Measurements from ENCODE around the gene TAF1B. TPM values are rescaled to one million over a fixed set of nuclear protein-coding genes. Genes with fewer than 3 reads are reported as not detected.

TAF1B gene
- total RNA-seq, 2 experiments from 2014 or later = 49.4 to 54.7 TPM

GRCh38 chr2:9951522-9952285 lies 108.4 kb downstream of the TAF1B start, which contains the start of gene GRHL1:
TSS of gene GRHL1 (plus strand) at chr2:9951693. CDS start at chr2:9951834, 141 bp downstream.
- peak; percentile 93 for DNase-seq
- ChIA-PET POLR2A (interaction anchor here (1.7 kb wide), 1 partner anchor 109 kb away, joined by 6 read pairs; the partner anchor contains the start of gene TAF1B), CTCF (no interaction called here)
- Mint-ChIP-seq H3K27me3 (peaks cover 46% of the 10 kb centered on the region), H3K9me3 (no peaks in the 10 kb centered on the region), H3K36me3 (ENCODE audit: low read depth) (no peaks in the 10 kb centered on the region), H3K4me1 (peaks cover 9% of the 10 kb centered on the region), H3K27ac (no peak within 1 kb of the TSS), H3K4me3 (peak within 1 kb of the TSS; percentile 75)

GRCh38 chr2:9952286-9952737 lies 109.0 kb downstream of the TAF1B start:
- H3K36me3 Mint-ChIP-seq (ENCODE audit: low read depth) = no peaks in the 10 kb centered on the region
- H3K27me3 Mint-ChIP-seq = peaks cover 41% of the 10 kb centered on the region
- H3K4me1 Mint-ChIP-seq = peaks cover 9% of the 10 kb centered on the region
- H3K4me3 Mint-ChIP-seq = peak overlapping the region; percentile 54
- CTCF ChIA-PET = interaction anchor here (1.2 kb wide), 2 partner anchors 32 to 97 kb away, joined by 3 to 4 read pairs; no protein-coding TSS in a partner anchor
- DNase-seq = no peak
- POLR2A ChIA-PET = interaction anchor here (1.5 to 1.7 kb wide), 2 partner anchors 10 to 109 kb away, joined by 3 to 6 read pairs; partner anchors contain the start of gene TAF1B
- H3K27ac Mint-ChIP-seq = no peak overlapping the region
- H3K9me3 Mint-ChIP-seq = no peaks in the 10 kb centered on the region

DNA sequence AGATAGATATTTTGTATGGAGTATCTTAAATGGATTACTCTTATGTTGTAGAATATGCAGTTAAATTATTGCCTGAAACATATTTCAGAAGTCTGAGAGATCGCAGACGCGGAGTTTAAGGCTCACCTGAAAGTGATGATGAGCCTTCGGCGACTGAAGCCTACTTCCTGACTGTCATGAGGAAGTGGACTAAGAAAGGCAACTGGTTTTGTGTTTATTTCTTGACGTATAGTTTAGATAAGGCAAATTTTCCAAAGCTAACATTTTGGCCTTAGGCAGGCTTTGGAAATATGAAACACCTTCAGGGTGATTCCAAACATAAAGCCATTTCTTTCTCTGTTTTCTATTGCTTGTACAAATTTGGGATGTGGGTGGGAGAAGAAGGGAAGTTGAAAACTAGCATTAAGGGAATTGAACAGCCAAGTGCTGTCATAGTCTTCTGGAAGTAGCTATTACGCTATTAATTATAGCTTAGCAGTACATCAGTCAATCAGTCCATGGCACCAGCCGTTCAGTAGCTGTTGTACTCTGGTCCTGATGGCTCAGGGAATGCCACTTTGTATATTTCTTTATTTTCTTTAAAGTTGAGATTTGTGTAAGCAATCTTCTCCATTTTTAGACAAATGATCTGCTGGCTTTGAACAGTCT lies 109.7 kb downstream of the TAF1B start:
- Mint-ChIP-seq H3K4me1 (peaks cover 9% of the 10 kb centered on the region), H3K4me3 (peak overlapping the region; percentile 54), H3K27ac (no peak overlapping the region), H3K9me3 (no peaks in the 10 kb centered on the region), H3K27me3 (peaks cover 44% of the 10 kb centered on the region), H3K36me3 (ENCODE audit: low read depth) (no peaks in the 10 kb centered on the region)
- DNase-seq = no peak
- ChIA-PET CTCF (interaction anchor here (1.2 kb wide), 2 partner anchors 31 to 96 kb away, joined by 3 to 4 read pairs; no protein-coding TSS in a partner anchor), POLR2A (interaction anchor here (1.5 to 1.7 kb wide), 2 partner anchors 9 to 110 kb away, joined by 3 to 6 read pairs; partner anchors contain the start of gene TAF1B)

DNA sequence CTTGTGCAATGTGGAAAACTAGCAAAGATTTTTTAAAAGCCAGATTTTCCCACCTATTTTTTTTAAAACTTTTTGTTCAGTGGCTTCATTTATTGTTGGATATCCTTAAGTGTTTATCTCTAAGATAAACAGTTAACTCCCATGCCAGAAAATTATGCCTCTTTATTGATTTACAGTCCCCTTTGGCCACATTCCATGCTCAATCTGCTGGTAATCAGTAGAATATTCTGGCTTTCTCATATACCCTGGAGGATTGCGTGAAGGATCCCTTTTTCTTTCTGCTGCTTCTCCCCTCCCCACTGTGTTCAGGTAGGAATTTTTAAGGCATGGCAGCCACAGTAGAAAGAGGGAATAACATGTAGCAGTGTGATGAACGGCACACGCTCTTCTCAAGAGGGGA lies 110.9 kb downstream of the TAF1B start:
- no peak for DNase-seq
- no peaks in the 10 kb centered on the region for H3K9me3 Mint-ChIP-seq
- CTCF ChIA-PET = no interaction called here
- H3K27ac Mint-ChIP-seq = no peak overlapping the region
- H3K36me3 Mint-ChIP-seq (ENCODE audit: low read depth) = no peaks in the 10 kb centered on the region
- H3K4me1 Mint-ChIP-seq = peaks cover 9% of the 10 kb centered on the region
- H3K4me3 Mint-ChIP-seq = no peak overlapping the region
- POLR2A ChIA-PET = no interaction called here
- peaks cover 41% of the 10 kb centered on the region for H3K27me3 Mint-ChIP-seq

- ChIA-PET CTCF (interaction anchor here (0.8 to 4.3 kb wide), 2 partner anchors 26 to 90 kb away, joined by 3 to 25 read pairs; no protein-coding TSS in a partner anchor), POLR2A (no interaction called here)
- H3K4me1 Mint-ChIP-seq = no peaks in the 10 kb centered on the region
- H3K27me3 Mint-ChIP-seq = peaks cover 24% of the 10 kb centered on the region
- no peak overlapping the region for H3K4me3 Mint-ChIP-seq
- H3K9me3 Mint-ChIP-seq = no peaks in the 10 kb centered on the region
- DNase-seq = no peak
- no peaks in the 10 kb centered on the region for H3K36me3 Mint-ChIP-seq (ENCODE audit: low read depth)
- no peak overlapping the region for H3K27ac Mint-ChIP-seq
Measured at GRCh38 chr2:9958057-9958456, 114.8 kb downstream of the TAF1B start.

DNA sequence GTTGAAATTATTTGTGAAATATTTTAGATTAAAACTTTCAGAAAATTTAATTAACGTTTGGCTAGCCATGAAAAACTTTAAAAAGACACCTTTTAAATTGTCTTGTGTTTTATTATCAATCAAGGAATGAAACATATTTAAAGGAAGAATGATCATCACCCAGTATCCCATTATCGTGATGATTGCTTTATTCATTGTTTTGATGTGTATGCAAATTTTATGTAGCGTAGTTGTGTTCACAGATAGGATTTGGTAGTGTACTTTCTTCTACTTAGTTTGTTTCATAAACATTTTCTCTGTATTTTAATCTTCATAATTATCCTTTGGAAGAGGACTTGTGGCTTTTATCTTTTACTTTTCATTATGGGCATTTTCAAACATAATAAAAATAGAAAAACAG lies 116.0 kb downstream of the TAF1B start:
- Mint-ChIP-seq H3K27me3 (peaks cover 15% of the 10 kb centered on the region), H3K9me3 (no peaks in the 10 kb centered on the region), H3K27ac (no peak overlapping the region), H3K4me1 (peaks cover 2% of the 10 kb centered on the region), H3K4me3 (no peak overlapping the region), H3K36me3 (ENCODE audit: low read depth) (no peaks in the 10 kb centered on the region)
- ChIA-PET CTCF (no interaction called here), POLR2A (no interaction called here)
- no peak for DNase-seq

- CTCF ChIA-PET = interaction anchor here (0.7 to 2.3 kb wide), 7 partner anchors 10 to 162 kb away, joined by 3 to 10 read pairs (median 4); no protein-coding TSS in a partner anchor
- POLR2A ChIA-PET = interaction anchor here (0.8 kb wide), 1 partner anchor 17 kb away, joined by 3 read pairs; no protein-coding TSS in a partner anchor
- peaks cover 7% of the 10 kb centered on the region for H3K36me3 Mint-ChIP-seq (ENCODE audit: low read depth)
- H3K4me1 Mint-ChIP-seq = peaks cover 19% of the 10 kb centered on the region
- no peak overlapping the region for H3K27ac Mint-ChIP-seq
- H3K27me3 Mint-ChIP-seq = peaks cover 10% of the 10 kb centered on the region
- no peak for DNase-seq
- H3K9me3 Mint-ChIP-seq = no peaks in the 10 kb centered on the region
- no peak overlapping the region for H3K4me3 Mint-ChIP-seq
Measured at GRCh38 chr2:9961013-9961412, 117.7 kb downstream of the TAF1B start.

DNA sequence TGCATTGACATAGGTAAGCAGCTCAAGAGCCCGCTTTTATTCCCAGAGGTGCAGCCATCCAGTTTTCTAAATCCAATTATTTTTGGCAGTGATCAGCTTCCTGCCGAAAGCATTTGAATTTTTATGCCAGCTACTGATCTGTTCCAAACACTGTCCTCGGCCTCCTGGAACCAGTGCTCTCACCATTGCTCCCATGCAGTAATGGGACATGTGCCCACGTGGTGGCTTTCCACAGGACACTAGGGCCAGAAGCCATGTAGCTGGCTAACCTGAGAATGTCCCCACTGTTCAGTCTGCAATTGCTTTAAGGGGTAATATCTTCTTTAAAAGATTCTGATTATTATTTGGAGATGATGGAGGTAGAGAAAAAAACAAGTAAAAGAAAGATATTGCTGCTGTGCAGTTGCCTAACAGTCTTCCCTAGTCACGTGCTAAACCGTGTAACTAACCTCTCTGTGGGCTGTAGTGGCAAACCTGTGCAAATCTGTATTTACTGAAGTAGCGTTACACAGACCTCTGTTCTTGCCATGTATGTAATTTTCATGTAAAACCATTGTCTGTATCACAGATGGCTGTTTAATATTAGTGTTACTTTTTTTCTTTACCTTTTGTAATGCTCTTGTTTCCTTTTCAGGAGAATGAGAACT lies 121.2 kb downstream of the TAF1B start:
- Mint-ChIP-seq H3K4me3 (no peak overlapping the region), H3K4me1 (peaks cover 36% of the 10 kb centered on the region), H3K36me3 (ENCODE audit: low read depth) (peaks cover 7% of the 10 kb centered on the region), H3K27ac (peak overlapping the region; percentile 83), H3K27me3 (peaks cover 1% of the 10 kb centered on the region), H3K9me3 (no peaks in the 10 kb centered on the region)
- ChIA-PET POLR2A (interaction anchor here (0.7 kb wide), 1 partner anchor 121 kb away, joined by 3 read pairs; the partner anchor contains the start of gene TAF1B), CTCF (interaction anchor here (1.1 to 4.7 kb wide), 3 partner anchors 20 to 444 kb away, joined by 3 to 28 read pairs (median 6); no protein-coding TSS in a partner anchor)
- DNase-seq = no peak

DNA sequence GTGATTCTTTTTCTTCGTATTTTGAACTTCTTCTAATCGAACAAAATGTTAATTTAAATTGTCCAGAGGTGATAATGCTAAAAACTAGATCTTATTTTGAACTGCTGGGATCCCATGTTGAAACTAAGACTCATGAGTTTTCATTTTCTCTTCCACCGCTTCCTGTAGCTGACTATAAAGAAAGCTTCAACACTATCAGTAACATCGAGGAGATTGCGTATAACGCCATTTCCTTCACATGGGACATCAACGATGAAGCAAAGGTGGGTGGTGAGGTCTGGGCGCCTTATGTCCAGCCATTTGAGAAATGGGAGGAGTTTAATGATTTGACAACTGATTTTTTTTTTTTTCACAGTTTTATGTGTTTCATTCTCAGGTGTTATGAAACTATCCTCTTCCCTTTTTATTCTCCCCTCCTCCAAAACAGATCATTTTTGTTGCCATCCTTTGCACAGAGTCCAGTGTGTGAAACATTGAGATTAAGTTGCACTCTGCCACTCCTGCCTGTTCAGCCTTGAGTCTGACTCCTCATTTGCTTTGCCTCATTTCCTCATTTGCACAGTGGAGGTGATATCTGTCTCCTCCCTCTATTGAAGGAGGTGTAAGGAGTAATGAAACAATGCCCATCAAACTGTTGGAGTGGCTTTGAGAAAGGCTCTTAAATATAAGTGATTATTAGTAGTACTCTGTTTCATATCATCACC lies 122.0 kb downstream of the TAF1B start:
- Mint-ChIP-seq H3K27ac (peak overlapping the region; percentile 83), H3K4me1 (peaks cover 36% of the 10 kb centered on the region), H3K36me3 (ENCODE audit: low read depth) (peaks cover 7% of the 10 kb centered on the region), H3K9me3 (no peaks in the 10 kb centered on the region), H3K4me3 (peak overlapping the region; percentile 15), H3K27me3 (peaks cover 1% of the 10 kb centered on the region)
- DNase-seq = no peak
- ChIA-PET POLR2A (interaction anchor here (0.7 kb wide), 1 partner anchor 122 kb away, joined by 3 read pairs; the partner anchor contains the start of gene TAF1B), CTCF (interaction anchor here (1.1 to 4.7 kb wide), 3 partner anchors 19 to 443 kb away, joined by 3 to 28 read pairs (median 6); no protein-coding TSS in a partner anchor)

- peaks cover 7% of the 10 kb centered on the region for H3K36me3 Mint-ChIP-seq (ENCODE audit: low read depth)
- peaks cover 1% of the 10 kb centered on the region for H3K27me3 Mint-ChIP-seq
- CTCF ChIA-PET = interaction anchor here (4.7 kb wide), 1 partner anchor 18 kb away, joined by 28 read pairs; no protein-coding TSS in a partner anchor
- DNase-seq = no peak
- H3K4me1 Mint-ChIP-seq = peaks cover 36% of the 10 kb centered on the region
- peak overlapping the region; percentile 34 for H3K27ac Mint-ChIP-seq
- no peaks in the 10 kb centered on the region for H3K9me3 Mint-ChIP-seq
- no peak overlapping the region for H3K4me3 Mint-ChIP-seq
- POLR2A ChIA-PET = no interaction called here
Measured at GRCh38 chr2:9966491-9967022, 123.3 kb downstream of the TAF1B start.

DNA sequence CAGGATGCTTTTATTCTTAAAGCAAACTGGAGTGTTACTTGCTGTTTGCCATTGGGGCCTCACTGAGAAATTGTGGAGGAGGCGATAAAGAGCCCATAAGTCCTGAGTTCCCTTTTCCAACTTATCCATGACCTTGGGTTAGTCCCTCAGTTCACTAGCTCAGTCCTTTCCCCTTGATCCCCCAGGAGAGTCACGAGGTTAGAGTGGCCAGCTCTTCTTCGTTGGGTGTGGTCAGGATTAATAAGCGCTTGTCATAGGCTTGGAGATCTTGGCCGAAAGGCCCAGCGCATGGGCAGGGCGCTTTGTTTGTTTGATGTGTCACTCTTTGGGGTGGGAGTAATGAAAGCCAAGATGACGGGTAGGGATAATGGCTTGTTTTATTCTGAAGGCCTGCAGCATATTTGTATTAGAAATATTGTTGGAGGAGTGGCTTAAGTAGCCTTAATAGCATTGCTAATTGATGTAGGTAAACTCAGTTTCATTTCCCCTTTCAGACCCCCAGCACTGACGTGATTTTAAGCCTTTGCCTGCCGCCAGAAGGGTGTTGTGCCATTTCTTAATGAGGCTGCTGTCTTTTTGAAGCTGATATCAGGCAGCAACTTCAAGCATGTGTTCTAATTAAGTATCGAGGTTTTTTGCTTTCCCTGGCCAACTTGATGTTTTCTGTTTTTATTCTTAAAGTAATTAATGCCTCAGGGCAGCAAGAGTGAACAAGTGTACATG lies 123.9 kb downstream of the TAF1B start:
- peaks cover 36% of the 10 kb centered on the region for H3K4me1 Mint-ChIP-seq
- ChIA-PET CTCF (interaction anchor here (0.7 to 4.7 kb wide), 2 partner anchors 16 to 17 kb away, joined by 3 to 28 read pairs; no protein-coding TSS in a partner anchor), POLR2A (interaction anchor here (0.6 kb wide), 1 partner anchor 700 kb away, joined by 3 read pairs; no protein-coding TSS in a partner anchor)
- no peak overlapping the region for H3K27ac Mint-ChIP-seq
- DNase-seq = no peak
- H3K9me3 Mint-ChIP-seq = no peaks in the 10 kb centered on the region
- peaks cover 1% of the 10 kb centered on the region for H3K27me3 Mint-ChIP-seq
- H3K4me3 Mint-ChIP-seq = no peak overlapping the region
- peaks cover 7% of the 10 kb centered on the region for H3K36me3 Mint-ChIP-seq (ENCODE audit: low read depth)
